CD4-positive, alpha-beta T cell treated with Interleukin-21 for 1 hour (primary cell): Measurements from ENCODE around the gene ATF6.
"Not testable (repeated sequence)": the region's sequence is repeated elsewhere in the genome, so short reads cannot be mapped to it uniquely, and the experiment has no call there.

Experiments used
- DNase-seq: peaks from one replicate; pipeline ENCODE4 v3.0.0-alpha.2; 2020

The ATF6 gene

DNA sequence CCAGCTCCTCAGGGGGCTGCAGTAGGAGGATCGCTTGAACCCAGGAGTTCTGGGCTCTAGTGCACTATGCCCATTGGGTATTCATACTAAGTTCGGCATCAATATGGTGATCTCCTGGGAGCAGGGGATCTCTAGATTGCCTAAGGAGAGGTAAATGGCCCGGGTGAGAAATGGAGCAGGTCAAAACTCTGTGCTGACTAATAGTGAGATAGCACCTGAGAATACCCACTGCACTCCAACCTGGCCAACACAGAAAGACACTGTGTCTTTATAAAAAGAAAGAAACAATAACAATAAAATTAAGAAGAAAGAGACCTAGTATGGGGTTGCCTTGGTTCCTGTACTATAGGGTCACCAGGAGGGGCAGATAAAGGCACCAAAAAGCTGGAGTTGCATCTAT lies 30.3 kb upstream of the ATF6 start:
- no peak for DNase-seq

DNA sequence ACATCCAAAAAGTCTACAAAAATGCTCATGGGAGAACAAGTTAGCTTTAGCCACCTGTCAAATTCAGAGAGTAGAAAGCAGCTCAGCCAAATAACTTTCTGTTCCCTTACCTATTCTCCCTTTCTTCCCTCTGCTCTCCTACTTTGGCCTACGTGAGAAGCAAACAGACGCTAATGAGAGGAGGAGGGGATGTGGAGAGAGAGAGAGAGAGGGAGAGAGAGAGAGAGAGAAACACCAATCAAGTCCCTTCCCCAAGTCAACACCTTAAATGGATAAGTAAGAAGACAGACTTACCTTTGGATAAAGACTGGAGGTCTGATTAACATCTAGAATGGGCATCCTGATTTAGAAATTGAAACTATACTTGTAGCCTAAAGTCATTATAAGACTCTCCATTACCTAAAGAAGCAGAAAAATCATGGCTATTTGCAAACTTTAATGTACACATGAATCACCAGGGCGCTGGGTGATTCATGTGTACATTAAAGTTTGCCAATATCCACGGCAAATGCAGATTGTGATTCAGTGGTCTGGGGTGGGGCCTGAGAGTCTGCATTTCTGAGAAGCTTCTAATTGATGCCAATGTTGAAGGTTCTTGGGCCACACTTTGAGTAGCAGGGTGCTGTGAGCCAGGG lies 29.7 kb upstream of the ATF6 start:
- DNase-seq, result no peak

DNA sequence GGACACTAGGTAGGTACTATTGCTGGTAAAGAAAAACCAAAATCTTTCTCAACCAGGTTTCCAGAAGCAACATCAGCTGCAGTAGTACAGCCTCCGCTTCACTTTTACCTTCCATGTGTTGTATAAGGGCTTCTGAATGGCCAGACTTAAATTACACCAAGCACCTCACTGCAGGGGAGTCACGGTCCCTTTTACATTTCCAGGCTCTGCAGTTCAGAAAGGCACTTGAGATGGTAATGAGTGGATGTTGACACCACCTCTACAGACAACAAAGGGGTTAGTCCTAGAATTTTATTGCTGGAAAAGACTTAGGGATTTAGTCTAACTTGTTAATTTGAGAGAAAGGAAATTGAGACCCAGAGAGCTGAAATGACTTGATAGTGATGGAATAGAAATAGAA lies 28.5 kb upstream of the ATF6 start:
- DNase-seq, result no peak

DNA sequence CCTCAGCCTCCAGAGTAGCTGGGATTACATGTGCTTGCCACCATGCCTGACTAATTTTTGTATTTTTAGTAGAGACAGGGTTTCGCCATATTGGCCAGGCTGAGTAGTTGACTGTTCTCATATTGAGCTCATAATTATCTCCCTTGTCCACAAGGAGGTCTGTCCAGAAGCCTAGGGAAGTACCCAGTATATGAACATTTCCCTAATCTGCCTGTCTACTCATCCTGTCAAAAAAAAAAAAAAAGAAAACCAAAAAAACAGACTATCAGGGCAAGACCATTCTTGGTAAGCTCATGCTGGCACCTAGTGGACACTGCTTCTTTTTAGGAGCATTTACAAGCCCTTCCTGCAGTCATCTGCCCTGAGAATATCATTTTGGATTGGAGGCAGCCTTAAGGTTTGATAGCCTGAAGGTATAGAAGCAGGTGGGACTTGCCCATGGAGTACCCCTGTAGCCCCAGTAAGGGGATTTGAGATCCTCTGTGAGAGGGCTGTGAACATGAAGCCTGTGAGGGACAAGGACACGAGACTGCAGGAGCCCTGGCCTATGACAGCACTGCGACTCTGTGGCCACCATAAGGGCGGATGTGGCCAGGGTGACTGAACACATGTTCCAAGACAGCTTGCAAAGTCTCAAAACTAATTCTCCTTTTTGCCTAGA lies 27.4 kb upstream of the ATF6 start:
- peak; percentile 67 for DNase-seq

DNA sequence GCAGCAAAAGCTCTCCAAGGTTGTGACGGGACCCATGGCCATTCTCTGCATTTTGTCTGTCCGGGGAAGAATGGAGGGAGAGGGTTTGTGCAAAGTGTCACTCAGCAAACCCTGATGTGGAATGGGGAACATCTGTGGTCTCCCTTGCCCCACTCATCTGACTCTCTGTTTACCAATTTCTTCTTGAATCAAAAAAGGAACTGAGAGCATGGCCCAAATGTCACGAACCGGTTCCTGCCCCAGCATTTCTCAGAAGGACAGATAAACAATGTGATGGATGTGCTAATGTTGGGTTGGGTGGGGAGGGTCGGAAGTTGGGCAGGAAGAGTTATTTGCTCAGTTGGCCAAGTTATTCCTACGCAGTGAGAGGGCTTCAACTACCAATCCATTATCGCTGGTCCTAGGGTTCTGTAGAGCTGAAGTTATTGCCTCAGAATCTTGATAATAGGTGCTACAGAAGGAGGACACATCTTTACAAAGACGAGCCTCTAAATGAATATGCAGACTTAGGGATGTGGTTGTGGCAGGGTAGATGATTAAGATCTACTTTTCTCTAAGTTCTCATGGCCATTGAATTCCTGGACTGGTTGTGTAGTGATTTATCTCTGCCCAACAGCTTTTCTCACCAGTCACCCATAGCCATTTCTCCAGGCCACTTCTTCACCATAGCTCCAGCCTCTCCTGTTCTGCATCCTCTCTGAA lies 26.1 kb upstream of the ATF6 start:
- DNase-seq, result no peak

DNA sequence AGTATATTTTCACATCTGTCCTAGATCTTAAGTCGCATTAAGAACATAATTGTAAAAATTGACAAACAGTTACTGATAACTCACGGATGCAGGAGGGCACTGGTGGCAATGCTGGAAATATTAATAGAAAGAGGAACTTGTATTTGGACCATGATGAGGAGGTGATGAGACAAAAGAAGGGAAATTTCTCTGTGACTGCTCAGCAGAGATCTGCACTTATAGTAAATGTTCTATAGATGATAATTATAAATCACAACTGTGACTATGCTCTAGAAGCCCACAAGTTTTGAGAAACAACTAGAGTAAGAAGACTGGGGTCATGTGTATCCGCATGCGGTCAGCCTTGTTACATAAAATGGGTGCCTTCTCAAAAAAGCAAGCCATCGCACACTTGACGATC lies 25.2 kb upstream of the ATF6 start:
- no peak for DNase-seq

DNA sequence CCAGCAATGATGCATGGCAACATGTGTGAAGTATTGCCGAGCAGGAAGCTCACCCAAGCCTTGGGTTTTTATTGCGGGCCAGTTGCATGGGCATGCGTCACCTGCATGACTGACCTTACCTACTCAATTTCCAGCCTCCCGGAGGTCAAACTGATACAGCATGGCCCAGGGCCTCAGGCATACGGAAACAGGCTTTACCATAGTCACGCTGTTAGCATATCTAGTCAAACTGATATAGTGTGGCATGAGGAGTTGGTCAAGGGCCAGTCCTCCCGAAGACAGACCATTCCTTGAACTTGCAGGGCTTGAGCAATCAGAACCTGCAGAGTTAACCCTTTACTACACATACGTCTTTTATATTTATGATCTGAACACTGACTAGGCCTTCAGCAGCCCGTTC lies 22.9 kb upstream of the ATF6 start:
- DNase-seq, result no peak

DNA sequence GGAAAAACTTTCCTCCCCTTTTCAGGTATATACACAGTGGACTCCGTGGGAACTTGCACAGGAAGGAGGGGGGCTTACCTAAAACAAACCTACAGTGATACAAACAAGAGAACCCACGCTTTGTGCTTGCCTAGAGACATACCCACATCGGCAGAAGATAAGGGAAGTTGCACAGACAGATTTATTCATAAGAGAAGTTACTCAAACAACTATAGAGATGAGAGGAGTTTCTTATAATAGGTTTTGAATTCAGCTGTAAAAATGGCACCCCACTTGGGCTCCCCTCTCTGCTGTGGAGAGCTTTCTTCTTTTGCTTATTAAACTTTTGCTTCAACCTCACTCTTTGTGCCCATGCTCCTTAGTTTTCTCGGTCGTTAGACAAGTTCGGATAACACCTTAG lies 18.3 kb upstream of the ATF6 start:
- no peak for DNase-seq

DNA sequence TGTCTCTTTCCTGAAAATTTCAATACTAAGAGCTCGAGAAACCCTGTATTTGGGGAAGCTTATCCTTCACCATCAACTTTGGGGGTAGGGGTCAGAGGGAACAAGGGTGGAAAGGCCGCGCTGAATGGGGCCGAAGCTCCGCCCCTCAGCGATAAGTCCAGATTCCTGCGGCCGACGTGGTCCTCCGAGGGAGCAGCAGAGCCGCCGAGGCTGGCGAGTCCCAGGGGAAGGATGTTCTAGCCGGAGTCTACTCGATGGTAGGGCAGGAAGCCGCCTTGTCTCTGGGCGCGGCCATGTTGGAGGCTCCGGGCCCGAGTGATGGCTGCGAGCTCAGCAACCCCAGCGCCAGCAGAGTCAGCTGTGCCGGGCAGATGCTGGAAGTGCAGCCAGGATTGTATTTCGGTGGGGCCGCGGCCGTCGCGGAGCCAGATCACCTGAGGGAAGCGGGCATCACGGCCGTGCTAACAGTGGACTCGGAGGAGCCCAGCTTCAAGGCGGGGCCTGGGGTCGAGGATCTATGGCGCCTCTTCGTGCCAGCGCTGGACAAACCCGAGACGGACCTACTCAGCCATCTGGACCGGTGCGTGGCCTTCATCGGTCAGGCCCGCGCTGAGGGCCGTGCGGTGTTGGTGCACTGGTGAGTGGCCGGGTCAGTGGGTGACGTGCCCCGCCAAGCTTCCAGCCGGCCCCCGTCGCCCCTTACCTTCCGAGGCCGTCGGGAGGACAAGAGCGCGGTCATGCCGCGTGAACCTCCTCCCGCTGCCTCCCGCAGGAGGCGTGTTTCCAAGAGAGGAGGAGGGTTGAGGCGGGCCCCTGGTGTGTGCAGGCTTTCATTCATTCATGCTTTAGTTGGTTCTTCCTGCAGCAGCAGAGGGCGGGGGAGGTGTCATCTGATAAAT lies 16.4 kb upstream of the ATF6 start, which contains the start of gene DUSP12:
Gene DUSP12, plus strand, starts transcription at position 278 of the 899 bp plus-strand sequence. Its CDS starts 16 bp downstream, at position 294.
- peak; percentile 91 for DNase-seq

DNA sequence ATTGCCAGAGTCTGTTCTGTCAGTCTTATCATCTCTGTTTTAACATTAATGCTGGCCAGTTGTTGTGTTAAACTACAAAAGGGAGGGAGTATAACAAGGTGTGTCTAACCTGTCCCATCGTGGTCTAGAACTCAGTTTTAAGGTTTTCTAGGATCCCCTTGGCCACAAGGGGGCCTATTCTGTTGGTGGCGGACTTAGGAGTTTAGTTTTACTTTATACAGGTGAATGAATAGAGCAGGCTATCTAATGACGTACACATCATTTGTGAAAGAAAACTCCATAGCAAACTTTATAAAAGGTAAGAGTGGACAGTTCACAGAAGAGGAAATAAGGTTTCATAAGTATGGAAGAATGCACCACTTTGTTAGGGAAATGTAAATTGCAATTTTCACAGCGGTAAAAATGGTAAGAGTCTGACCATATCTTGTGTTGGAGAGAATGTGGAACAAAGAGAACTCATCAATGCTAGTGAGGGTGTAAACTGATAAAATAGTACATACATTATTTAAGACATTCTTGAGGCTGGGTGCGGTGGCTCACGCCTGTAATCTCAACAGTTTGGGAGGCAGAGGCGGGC lies 2.5 kb upstream of the ATF6 start:
- DNase-seq, result peak; percentile 74

DNA sequence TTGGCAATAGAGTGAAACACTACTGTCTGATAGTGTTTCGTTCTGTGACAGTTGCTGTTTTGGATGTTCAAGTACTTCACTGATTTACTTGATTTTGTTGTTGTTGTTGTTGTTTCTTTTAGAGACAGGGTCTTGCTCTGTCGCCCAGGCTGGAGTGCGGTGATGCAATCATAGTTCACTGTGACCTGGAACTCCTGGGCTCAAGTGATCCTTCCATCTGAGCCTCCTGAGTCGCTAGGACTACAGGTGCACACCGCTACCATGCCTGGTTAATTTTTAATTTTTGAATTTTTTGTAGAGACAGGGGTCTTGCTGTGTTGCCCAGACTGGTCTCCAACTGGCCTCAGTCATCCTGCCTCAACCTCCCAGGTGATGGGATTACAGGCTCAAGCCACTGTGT lies 2.3 kb downstream of the ATF6 start:
- DNase-seq, result no peak

DNA sequence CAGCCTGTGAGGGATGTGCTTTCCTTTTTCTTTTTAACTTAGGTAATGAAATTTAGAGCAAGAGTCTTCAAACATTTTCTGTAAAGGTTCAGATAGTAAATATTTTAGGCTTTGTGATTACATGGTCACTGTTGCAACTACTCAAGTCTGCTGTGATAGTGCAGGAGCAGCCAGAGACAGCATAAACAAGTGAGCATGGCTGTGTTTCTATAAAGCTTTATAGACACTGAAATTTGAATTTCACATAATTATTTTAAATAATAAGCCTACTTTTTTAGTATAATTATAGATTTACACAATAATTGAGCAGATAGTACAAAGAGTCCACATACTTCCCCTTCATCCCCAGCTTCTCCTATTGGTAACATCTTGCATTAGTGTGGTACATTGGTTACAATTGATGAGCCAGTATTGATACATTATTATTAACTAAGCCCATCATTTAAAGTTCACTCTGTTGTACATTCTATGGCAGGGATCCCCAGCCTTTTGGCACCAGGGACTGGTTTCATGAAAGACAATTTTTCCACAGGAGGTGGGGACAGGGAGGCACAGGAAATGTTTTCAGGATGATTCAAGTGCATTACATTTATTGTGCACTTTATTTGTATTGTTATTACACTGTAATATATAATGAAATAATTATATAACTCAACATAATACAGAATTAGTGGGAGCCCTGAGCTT lies 3.0 kb downstream of the ATF6 start:
- DNase-seq, result no peak

DNA sequence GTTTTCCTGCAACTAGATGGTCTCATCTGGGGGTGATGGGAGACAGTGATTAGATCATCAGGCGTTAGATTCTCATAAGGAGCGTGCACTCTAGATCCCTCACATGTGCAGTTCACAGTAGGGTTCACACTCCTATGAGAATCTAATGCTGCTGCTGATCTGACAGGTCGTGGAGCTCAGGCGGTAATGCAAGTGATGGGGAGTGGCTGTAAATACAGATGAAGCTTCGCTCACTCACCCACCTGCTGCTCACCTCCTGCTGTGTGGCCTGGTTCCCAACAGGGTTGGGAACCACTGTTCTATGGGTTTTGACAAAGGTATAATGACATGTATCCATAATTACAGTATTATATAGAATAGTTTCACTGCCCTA lies 3.5 kb downstream of the ATF6 start:
- DNase-seq, result not testable (repeated sequence)

DNA sequence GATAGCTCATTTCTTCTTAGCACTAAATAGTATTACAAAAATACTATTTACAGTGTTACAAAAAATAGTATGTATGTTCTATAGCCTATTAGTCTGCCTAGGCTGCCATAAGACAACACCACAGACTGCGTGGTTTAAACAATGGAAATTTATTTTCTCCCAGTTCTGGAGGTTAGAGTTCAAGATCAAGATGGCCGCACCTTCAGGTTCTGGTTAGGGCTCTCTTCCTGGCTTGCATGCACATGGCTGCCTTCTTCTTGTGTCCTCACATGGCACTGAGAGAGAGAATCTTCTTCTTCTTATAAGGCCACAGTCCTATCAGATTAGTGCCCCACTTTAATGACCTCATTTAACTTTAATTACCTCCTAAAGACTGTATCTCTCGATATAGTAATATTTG lies 4.1 kb downstream of the ATF6 start:
- no peak for DNase-seq

DNA sequence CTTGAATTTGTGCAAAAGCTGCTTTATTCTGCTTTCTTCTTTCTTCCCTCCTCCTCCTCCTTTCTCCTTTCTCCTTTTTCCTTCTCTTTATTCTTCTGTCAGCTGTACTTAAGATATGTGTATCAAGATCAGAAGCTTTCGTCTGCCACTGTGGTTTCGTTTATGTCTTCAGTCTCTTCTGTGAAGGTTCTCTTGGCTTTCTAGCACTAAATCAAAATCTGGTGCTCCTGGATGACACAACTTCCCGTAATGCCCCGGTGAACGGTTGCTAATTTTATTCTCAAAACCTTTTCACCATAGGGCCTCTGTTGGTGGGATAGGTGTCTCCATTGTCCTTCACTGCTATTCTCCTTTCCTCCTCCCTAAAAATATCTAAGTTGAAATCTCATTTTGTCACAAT lies 5.0 kb downstream of the ATF6 start:
- DNase-seq, result no peak

DNA sequence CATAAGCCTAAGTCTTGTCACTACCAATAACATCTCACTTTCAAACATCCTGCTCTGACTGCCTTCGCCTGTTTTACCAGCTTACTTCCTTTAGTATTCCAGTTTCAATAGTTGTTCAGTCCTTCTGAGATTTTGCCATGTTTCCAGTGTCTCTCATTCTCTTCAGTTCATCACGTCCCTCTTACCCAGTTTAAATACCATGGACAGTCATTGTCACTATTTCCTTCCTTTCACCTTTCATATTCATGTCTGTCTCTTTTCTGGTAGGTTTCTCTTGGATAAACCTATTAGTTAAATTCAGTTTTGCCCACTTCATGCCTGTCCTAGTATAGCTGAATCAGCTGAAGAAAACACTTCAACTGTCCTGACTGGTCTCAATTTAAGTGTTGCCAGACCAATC lies 5.9 kb downstream of the ATF6 start:
- no peak for DNase-seq

DNA sequence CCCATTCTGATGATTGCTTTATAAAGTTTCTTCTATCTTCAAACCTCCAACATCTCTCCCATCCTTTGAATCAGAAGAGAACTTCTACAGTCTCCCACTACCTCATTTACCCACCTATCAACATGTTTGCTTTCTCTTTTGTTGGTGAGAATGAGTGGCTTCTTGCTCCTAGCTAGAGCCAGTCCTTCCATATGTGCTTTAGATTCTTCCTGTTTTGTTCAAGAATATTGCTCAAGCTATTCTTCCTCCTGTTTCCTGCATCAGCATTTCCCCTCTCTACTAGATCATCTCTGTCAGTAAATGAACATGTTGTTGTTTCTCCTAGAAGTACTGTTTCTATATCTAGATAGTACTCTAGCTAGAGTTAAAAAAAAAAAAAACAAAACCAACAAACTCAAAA lies 6.3 kb downstream of the ATF6 start:
- DNase-seq, result no peak

DNA sequence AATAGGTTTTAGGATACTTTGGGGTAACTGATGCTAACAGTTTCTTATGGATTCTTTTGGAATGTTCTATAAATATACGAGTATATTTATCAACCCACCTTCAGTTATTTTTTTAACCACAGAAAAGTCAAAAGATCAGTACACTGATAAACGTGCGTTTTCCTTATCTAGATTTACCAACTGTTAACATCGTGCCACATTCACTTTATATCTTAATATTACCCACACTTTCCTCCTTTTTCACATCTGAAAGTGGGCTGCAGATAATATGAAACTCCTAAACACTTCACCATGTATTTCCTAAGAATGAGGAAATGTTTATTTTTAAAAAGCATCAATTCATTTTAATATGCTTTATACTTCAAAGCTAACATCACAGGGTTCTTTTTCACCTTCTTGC lies 7.7 kb downstream of the ATF6 start:
- DNase-seq, result no peak

DNA sequence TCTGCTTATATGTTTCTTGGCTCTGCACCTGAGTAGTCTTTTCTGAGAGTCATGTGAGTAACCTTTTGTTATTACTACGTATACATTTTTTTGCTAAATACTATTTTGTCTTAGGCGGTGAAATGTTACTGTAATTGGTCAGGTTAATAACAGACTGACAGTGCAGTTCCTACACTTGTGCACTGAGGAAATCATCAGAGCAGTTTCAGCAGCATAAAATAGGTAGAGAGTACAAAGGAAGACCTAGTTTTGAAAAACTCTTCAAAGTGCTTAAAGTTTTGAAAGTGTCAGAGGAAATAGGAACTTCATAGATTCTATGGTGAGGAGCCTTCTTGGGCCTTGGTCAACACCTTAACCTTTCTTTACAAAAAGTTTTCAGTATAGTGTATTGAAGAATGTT lies 11.1 kb downstream of the ATF6 start:
- no peak for DNase-seq

DNA sequence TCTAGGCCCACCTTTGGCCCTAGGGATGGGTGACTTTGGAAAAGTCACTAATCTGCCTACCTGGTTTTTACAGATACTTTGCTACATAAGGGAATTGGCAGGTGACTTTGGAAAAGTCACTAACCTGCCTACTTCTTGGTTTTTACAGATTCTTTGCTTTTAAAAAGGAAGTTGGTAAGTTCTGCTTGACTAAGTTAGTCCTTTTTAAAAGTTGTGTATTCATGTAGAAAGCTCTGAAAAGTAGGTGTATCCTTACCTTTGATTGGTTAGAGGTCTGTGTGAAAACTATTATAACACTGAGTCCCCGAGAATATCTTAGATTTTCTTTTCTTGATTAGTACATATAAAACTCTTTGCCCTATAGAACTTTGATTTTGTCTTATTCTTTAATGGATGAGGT lies 12.4 kb downstream of the ATF6 start:
- DNase-seq, result no peak

DNA sequence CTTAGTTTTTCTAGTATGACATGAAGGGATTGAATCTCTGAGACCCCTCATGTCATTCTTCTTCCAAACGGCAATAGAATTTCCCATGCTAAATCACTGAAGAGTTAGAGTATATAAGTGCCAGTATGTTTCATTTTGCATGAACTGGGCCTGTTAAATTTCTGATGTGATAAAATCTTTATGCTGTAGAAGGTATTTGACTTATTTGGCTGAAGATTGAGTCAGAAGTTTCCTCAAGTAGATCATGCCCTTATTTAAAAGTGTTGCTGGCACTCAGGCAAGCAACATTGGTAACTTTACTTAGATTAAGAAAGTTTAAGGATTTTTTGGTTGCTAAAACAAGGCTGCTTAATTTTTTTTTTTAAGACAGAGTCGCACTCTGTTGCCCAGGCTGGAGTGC lies 13.3 kb downstream of the ATF6 start:
- DNase-seq, result no peak

DNA sequence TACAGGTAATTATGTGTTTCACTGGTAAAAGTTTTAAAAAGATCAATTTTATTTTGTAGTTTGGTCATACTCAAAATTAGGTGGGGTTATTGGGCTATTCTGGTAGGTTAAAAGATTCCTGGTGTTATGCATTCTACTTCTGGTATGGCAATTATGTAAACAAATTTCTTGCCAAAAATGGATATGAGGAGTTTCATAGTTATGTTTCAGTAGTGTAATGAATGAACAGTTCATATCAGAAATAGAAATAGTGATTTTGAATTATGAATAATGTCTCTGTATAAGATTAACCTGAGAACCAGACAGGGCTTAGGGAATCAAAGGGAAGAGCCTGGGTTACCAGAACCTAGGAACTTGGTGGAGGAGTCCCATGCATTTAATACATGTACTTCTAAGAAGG lies 15.9 kb downstream of the ATF6 start:
- no peak for DNase-seq
